ENCODE measurements around the gene FAM162A. TPM values are rescaled to one million over a fixed set of nuclear protein-coding genes. Genes with fewer than 3 reads are reported as not detected.

Gene FAM162A
- total RNA-seq, 1 experiment from 2014 or later: 83.9 TPM

DNA sequence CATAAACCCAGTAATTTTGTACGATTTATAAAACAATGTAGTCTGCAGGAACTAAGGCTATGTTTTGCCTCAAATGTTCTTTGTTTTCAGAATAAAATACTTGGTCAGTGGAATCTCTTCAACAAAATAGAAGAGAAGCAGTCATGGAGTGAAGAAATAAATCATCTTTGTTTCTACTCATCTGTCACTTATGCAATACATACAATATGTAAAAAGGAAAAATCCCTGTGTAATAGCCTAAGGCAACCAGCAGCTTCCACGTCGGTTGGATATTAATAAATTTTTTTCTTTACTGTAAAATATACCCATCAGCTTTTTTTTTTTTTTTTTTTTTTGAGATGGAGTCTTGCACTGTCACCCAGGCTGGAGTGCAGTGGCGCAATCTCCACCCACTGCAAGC is 37.1 kb downstream of the FAM162A start:
- DNase-seq (ENCODE audit: low spot score) (no peak), ATAC-seq (no peak)
- H3K27me3 Mint-ChIP-seq (ENCODE audit: low read depth): no peaks in the 10 kb centered on the region
- H3K4me1 Mint-ChIP-seq: peaks cover 14% of the 10 kb centered on the region
- ChIA-PET CTCF (interaction anchor here (0.8 kb wide), 1 partner anchor 258 kb away, joined by 3 read pairs; no protein-coding TSS in a partner anchor), POLR2A (interaction anchor here (0.7 kb wide), 1 partner anchor 612 kb away, joined by 7 read pairs; no protein-coding TSS in a partner anchor)
- no peak overlapping the region for H3K4me3 Mint-ChIP-seq
- no peak for TF ChIP-seq SMAD3 (CRISPR knock-in tag; IDR thresholded peaks at IDR 0.05; ENCODE audit: borderline replicate concordance)
- TF ChIP-seq ZNF416 (CRISPR knock-in tag; IDR thresholded peaks at IDR 0.05): no peak
- no peak for TF ChIP-seq FOXP1 (CRISPR knock-in tag; IDR thresholded peaks at IDR 0.05; ENCODE audit: borderline replicate concordance)
- TF ChIP-seq, protein P1, sequence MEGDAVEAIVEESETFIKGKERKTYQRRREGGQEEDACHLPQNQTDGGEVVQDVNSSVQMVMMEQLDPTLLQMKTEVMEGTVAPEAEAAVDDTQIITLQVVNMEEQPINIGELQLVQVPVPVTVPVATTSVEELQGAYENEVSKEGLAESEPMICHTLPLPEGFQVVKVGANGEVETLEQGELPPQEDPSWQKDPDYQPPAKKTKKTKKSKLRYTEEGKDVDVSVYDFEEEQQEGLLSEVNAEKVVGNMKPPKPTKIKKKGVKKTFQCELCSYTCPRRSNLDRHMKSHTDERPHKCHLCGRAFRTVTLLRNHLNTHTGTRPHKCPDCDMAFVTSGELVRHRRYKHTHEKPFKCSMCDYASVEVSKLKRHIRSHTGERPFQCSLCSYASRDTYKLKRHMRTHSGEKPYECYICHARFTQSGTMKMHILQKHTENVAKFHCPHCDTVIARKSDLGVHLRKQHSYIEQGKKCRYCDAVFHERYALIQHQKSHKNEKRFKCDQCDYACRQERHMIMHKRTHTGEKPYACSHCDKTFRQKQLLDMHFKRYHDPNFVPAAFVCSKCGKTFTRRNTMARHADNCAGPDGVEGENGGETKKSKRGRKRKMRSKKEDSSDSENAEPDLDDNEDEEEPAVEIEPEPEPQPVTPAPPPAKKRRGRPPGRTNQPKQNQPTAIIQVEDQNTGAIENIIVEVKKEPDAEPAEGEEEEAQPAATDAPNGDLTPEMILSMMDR (IDR thresholded peaks at IDR 0.05): no peak
- no peak for TF ChIP-seq ZNF671 (CRISPR knock-in tag; IDR thresholded peaks at IDR 0.05)
- TF ChIP-seq SP1 (CRISPR knock-in tag; conservative IDR thresholded peaks at IDR 0.05): no peak
- no peak for TF ChIP-seq NFE2L1 (CRISPR knock-in tag; IDR thresholded peaks at IDR 0.05)
- no peak for TF ChIP-seq NFATC4 (CRISPR knock-in tag; IDR thresholded peaks at IDR 0.05)
- TF ChIP-seq, protein P2, sequence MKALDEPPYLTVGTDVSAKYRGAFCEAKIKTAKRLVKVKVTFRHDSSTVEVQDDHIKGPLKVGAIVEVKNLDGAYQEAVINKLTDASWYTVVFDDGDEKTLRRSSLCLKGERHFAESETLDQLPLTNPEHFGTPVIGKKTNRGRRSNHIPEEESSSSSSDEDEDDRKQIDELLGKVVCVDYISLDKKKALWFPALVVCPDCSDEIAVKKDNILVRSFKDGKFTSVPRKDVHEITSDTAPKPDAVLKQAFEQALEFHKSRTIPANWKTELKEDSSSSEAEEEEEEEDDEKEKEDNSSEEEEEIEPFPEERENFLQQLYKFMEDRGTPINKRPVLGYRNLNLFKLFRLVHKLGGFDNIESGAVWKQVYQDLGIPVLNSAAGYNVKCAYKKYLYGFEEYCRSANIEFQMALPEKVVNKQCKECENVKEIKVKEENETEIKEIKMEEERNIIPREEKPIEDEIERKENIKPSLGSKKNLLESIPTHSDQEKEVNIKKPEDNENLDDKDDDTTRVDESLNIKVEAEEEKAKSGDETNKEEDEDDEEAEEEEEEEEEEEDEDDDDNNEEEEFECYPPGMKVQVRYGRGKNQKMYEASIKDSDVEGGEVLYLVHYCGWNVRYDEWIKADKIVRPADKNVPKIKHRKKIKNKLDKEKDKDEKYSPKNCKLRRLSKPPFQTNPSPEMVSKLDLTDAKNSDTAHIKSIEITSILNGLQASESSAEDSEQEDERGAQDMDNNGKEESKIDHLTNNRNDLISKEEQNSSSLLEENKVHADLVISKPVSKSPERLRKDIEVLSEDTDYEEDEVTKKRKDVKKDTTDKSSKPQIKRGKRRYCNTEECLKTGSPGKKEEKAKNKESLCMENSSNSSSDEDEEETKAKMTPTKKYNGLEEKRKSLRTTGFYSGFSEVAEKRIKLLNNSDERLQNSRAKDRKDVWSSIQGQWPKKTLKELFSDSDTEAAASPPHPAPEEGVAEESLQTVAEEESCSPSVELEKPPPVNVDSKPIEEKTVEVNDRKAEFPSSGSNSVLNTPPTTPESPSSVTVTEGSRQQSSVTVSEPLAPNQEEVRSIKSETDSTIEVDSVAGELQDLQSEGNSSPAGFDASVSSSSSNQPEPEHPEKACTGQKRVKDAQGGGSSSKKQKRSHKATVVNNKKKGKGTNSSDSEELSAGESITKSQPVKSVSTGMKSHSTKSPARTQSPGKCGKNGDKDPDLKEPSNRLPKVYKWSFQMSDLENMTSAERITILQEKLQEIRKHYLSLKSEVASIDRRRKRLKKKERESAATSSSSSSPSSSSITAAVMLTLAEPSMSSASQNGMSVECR (CRISPR knock-in tag; IDR thresholded peaks at IDR 0.05; ENCODE audit: borderline replicate concordance): no peak
- TF ChIP-seq, protein P3, sequence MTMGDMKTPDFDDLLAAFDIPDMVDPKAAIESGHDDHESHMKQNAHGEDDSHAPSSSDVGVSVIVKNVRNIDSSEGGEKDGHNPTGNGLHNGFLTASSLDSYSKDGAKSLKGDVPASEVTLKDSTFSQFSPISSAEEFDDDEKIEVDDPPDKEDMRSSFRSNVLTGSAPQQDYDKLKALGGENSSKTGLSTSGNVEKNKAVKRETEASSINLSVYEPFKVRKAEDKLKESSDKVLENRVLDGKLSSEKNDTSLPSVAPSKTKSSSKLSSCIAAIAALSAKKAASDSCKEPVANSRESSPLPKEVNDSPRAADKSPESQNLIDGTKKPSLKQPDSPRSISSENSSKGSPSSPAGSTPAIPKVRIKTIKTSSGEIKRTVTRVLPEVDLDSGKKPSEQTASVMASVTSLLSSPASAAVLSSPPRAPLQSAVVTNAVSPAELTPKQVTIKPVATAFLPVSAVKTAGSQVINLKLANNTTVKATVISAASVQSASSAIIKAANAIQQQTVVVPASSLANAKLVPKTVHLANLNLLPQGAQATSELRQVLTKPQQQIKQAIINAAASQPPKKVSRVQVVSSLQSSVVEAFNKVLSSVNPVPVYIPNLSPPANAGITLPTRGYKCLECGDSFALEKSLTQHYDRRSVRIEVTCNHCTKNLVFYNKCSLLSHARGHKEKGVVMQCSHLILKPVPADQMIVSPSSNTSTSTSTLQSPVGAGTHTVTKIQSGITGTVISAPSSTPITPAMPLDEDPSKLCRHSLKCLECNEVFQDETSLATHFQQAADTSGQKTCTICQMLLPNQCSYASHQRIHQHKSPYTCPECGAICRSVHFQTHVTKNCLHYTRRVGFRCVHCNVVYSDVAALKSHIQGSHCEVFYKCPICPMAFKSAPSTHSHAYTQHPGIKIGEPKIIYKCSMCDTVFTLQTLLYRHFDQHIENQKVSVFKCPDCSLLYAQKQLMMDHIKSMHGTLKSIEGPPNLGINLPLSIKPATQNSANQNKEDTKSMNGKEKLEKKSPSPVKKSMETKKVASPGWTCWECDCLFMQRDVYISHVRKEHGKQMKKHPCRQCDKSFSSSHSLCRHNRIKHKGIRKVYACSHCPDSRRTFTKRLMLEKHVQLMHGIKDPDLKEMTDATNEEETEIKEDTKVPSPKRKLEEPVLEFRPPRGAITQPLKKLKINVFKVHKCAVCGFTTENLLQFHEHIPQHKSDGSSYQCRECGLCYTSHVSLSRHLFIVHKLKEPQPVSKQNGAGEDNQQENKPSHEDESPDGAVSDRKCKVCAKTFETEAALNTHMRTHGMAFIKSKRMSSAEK (CRISPR knock-in tag; IDR thresholded peaks at IDR 0.05; ENCODE audit: borderline replicate concordance): no peak
- no peak for TF ChIP-seq HMGA2 (CRISPR knock-in tag; IDR thresholded peaks at IDR 0.05)
- TF ChIP-seq, protein P4, sequence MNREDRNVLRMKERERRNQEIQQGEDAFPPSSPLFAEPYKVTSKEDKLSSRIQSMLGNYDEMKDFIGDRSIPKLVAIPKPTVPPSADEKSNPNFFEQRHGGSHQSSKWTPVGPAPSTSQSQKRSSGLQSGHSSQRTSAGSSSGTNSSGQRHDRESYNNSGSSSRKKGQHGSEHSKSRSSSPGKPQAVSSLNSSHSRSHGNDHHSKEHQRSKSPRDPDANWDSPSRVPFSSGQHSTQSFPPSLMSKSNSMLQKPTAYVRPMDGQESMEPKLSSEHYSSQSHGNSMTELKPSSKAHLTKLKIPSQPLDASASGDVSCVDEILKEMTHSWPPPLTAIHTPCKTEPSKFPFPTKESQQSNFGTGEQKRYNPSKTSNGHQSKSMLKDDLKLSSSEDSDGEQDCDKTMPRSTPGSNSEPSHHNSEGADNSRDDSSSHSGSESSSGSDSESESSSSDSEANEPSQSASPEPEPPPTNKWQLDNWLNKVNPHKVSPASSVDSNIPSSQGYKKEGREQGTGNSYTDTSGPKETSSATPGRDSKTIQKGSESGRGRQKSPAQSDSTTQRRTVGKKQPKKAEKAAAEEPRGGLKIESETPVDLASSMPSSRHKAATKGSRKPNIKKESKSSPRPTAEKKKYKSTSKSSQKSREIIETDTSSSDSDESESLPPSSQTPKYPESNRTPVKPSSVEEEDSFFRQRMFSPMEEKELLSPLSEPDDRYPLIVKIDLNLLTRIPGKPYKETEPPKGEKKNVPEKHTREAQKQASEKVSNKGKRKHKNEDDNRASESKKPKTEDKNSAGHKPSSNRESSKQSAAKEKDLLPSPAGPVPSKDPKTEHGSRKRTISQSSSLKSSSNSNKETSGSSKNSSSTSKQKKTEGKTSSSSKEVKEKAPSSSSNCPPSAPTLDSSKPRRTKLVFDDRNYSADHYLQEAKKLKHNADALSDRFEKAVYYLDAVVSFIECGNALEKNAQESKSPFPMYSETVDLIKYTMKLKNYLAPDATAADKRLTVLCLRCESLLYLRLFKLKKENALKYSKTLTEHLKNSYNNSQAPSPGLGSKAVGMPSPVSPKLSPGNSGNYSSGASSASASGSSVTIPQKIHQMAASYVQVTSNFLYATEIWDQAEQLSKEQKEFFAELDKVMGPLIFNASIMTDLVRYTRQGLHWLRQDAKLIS (CRISPR knock-in tag; IDR thresholded peaks at IDR 0.05; ENCODE audit: borderline replicate concordance): no peak
- TF ChIP-seq, protein P5, sequence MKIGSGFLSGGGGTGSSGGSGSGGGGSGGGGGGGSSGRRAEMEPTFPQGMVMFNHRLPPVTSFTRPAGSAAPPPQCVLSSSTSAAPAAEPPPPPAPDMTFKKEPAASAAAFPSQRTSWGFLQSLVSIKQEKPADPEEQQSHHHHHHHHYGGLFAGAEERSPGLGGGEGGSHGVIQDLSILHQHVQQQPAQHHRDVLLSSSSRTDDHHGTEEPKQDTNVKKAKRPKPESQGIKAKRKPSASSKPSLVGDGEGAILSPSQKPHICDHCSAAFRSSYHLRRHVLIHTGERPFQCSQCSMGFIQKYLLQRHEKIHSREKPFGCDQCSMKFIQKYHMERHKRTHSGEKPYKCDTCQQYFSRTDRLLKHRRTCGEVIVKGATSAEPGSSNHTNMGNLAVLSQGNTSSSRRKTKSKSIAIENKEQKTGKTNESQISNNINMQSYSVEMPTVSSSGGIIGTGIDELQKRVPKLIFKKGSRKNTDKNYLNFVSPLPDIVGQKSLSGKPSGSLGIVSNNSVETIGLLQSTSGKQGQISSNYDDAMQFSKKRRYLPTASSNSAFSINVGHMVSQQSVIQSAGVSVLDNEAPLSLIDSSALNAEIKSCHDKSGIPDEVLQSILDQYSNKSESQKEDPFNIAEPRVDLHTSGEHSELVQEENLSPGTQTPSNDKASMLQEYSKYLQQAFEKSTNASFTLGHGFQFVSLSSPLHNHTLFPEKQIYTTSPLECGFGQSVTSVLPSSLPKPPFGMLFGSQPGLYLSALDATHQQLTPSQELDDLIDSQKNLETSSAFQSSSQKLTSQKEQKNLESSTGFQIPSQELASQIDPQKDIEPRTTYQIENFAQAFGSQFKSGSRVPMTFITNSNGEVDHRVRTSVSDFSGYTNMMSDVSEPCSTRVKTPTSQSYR (CRISPR knock-in tag; IDR thresholded peaks at IDR 0.05): no peak
- H3K36me3 Mint-ChIP-seq: peaks cover 11% of the 10 kb centered on the region
- no peak overlapping the region for H3K27ac Mint-ChIP-seq
- H3K9me3 Mint-ChIP-seq: no peaks in the 10 kb centered on the region

Measured in WTC11 (cell line).